ENCODE results near the gene ERAP2. TPM values are rescaled to one million over a fixed set of nuclear protein-coding genes. Genes with fewer than 3 reads are reported as not detected.

ERAP2 gene
- total RNA-seq, 8 experiments from 2014 or later: 0.22 to 24.5 (median 1.9) TPM

GRCh38 chr5:96940586-96940985 lies 64.3 kb downstream of the ERAP2 start:
- peaks cover 0 to 9% of the 10 kb centered on the region in 2 donors for H3K4me1 ChIP-seq (replicated peaks in 1 of 2)
- in situ Hi-C loops (cut with MboI; ENCODE audit: low pct_unique_long_range_greater_than_20kb in 2 of 9, low sequenced_read_pairs in 9 of 9, unreplicated experiment in 9 of 9): no loop called here
- H3K27ac ChIP-seq: no peak overlapping the region
- no peak overlapping the region for H3K4me3 ChIP-seq
- ATAC-seq (replicated peaks in 6 of 8): no peak
- WGBS, 10 experiments: 69 to 100% (median 83%) methylated on average over 1 to 3 of the region's 3 CpGs; no CpG with 5 or more reads in 4 of the 10 experiments

- H3K4me3 ChIP-seq: no peak overlapping the region
- WGBS, 10 experiments: 71 to 100% (median 87%) methylated on average over 1 to 4 of the region's 4 CpGs; no CpG with 5 or more reads in 3 of the 10 experiments
- in situ Hi-C loops (cut with MboI; ENCODE audit: low pct_unique_long_range_greater_than_20kb in 2 of 9, low sequenced_read_pairs in 9 of 9, unreplicated experiment in 9 of 9): no loop called here
- no peak for ATAC-seq (replicated peaks in 6 of 8)
- H3K27ac ChIP-seq: no peak overlapping the region
- H3K4me1 ChIP-seq (replicated peaks in 1 of 2): peaks cover 0 to 9% of the 10 kb centered on the region in 2 donors
Measured at GRCh38 chr5:96941140-96941539, 64.8 kb downstream of the ERAP2 start.

GRCh38 chr5:96942078-96942477 lies 65.8 kb downstream of the ERAP2 start:
- ATAC-seq (replicated peaks in 6 of 8): no peak
- WGBS, 10 experiments: 84 to 100% (median 93%) methylated on average over 2 to 9 of the region's 9 CpGs; no CpG with 5 or more reads in 1 of the 10 experiments
- Histone ChIP-seq H3K27ac (no peak overlapping the region), H3K4me3 (no peak overlapping the region), H3K4me1 (replicated peaks in 1 of 2) (peaks cover 0 to 7% of the 10 kb centered on the region in 2 donors)
- in situ Hi-C loops (cut with MboI; ENCODE audit: low pct_unique_long_range_greater_than_20kb in 2 of 9, low sequenced_read_pairs in 9 of 9, unreplicated experiment in 9 of 9): no loop called here

GRCh38 chr5:96942911-96943310 lies 66.6 kb downstream of the ERAP2 start:
- in situ Hi-C loops (cut with MboI; ENCODE audit: low pct_unique_long_range_greater_than_20kb in 2 of 9, low sequenced_read_pairs in 9 of 9, unreplicated experiment in 9 of 9): no loop called here
- no peak for ATAC-seq (replicated peaks in 6 of 8)
- WGBS, 10 experiments: 100% methylated on average over 1 of the region's 1 CpG; no CpG with 5 or more reads in 4 of the 10 experiments
- Histone ChIP-seq H3K4me1 (replicated peaks in 1 of 2) (peaks cover 0 to under 1% of the 10 kb centered on the region in 2 donors), H3K27ac (no peak overlapping the region), H3K4me3 (no peak overlapping the region)

GRCh38 chr5:96943799-96944198 lies 67.5 kb downstream of the ERAP2 start:
- in situ Hi-C loops (cut with MboI; ENCODE audit: low pct_unique_long_range_greater_than_20kb in 2 of 9, low sequenced_read_pairs in 9 of 9, unreplicated experiment in 9 of 9): no loop called here
- Histone ChIP-seq H3K4me1 (replicated peaks in 1 of 2) (no peaks in the 10 kb centered on the region), H3K27ac (no peak overlapping the region), H3K4me3 (no peak overlapping the region)
- WGBS, 10 experiments: 80 to 100% (median 92%) methylated on average over 1 of the region's 1 CpG; no CpG with 5 or more reads in 6 of the 10 experiments
- no peak for ATAC-seq (replicated peaks in 6 of 8)

GRCh38 chr5:96945144-96945897 lies 69.0 kb downstream of the ERAP2 start:
- no peaks in the 10 kb centered on the region for H3K4me1 ChIP-seq (replicated peaks in 1 of 2)
- ATAC-seq (replicated peaks in 6 of 8): no peak
- in situ Hi-C loops (cut with MboI; ENCODE audit: low pct_unique_long_range_greater_than_20kb in 2 of 9, low sequenced_read_pairs in 9 of 9, unreplicated experiment in 9 of 9): no loop called here
- 0 to 100% (median 89%) methylated on average over 1 to 5 of the region's 5 CpGs; no CpG with 5 or more reads in 1 of the 10 experiments for WGBS, 10 experiments
- H3K4me3 ChIP-seq: no peak overlapping the region
- H3K27ac ChIP-seq: no peak overlapping the region

- WGBS, 10 experiments: 20 to 100% (median 88%) methylated on average over 2 to 3 of the region's 3 CpGs
- Histone ChIP-seq H3K4me3 (no peak overlapping the region), H3K27ac (no peak overlapping the region), H3K4me1 (replicated peaks in 1 of 2) (no peaks in the 10 kb centered on the region)
- in situ Hi-C loops (cut with MboI; ENCODE audit: low pct_unique_long_range_greater_than_20kb in 2 of 9, low sequenced_read_pairs in 9 of 9, unreplicated experiment in 9 of 9): no loop called here
- no peak for ATAC-seq (replicated peaks in 6 of 8)
Measured at GRCh38 chr5:96946381-96946780, 70.1 kb downstream of the ERAP2 start.

- WGBS, 10 experiments: 71 to 100% (median 94%) methylated on average over 1 to 3 of the region's 3 CpGs; no CpG with 5 or more reads in 2 of the 10 experiments
- ATAC-seq (replicated peaks in 6 of 8): no peak
- H3K4me1 ChIP-seq (replicated peaks in 1 of 2): no peaks in the 10 kb centered on the region
- H3K27ac ChIP-seq: no peak overlapping the region
- no peak overlapping the region for H3K4me3 ChIP-seq
- in situ Hi-C loops (cut with MboI; ENCODE audit: low pct_unique_long_range_greater_than_20kb in 2 of 9, low sequenced_read_pairs in 9 of 9, unreplicated experiment in 9 of 9): no loop called here
Measured at GRCh38 chr5:96952118-96952750, 75.9 kb downstream of the ERAP2 start.

GRCh38 chr5:96952974-96953730 lies 76.9 kb downstream of the ERAP2 start:
- in situ Hi-C loops (cut with MboI; ENCODE audit: low pct_unique_long_range_greater_than_20kb in 2 of 9, low sequenced_read_pairs in 9 of 9, unreplicated experiment in 9 of 9): no loop called here
- ATAC-seq (replicated peaks in 6 of 8): no peak
- H3K27ac ChIP-seq: no peak overlapping the region

GRCh38 chr5:96957254-96958049 lies 81.2 kb downstream of the ERAP2 start:
- no peak for ATAC-seq (replicated peaks in 6 of 8)
- H3K4me1 ChIP-seq (replicated peaks in 1 of 2): no peaks in the 10 kb centered on the region
- in situ Hi-C loops (cut with MboI; ENCODE audit: low pct_unique_long_range_greater_than_20kb in 2 of 9, low sequenced_read_pairs in 9 of 9, unreplicated experiment in 9 of 9): no loop called here
- H3K4me3 ChIP-seq: no peak overlapping the region
- H3K27ac ChIP-seq: no peak overlapping the region
- 88 to 100% (median 100%) methylated on average over 1 to 4 of the region's 4 CpGs for WGBS, 10 experiments

More at GRCh38 chr5:96952974-96953730, 76.9 kb downstream of the ERAP2 start:
- no peak overlapping the region for H3K4me3 ChIP-seq
- WGBS, 10 experiments: 76 to 96% (median 83%) methylated on average over 3 to 7 of the region's 7 CpGs
- H3K4me1 ChIP-seq (replicated peaks in 1 of 2): no peaks in the 10 kb centered on the region

GRCh38 chr5:96958977-96959376 lies 82.7 kb downstream of the ERAP2 start:
- in situ Hi-C loops (cut with MboI; ENCODE audit: low pct_unique_long_range_greater_than_20kb in 2 of 9, low sequenced_read_pairs in 9 of 9, unreplicated experiment in 9 of 9): no loop called here
- Histone ChIP-seq H3K4me1 (replicated peaks in 1 of 2) (no peaks in the 10 kb centered on the region), H3K27ac (no peak overlapping the region), H3K4me3 (no peak overlapping the region)
- no peak for ATAC-seq (replicated peaks in 6 of 8)
- WGBS, 10 experiments: 90 to 100% (median 100%) methylated on average over 1 to 5 of the region's 5 CpGs

GRCh38 chr5:96961053-96961452 lies 84.8 kb downstream of the ERAP2 start:
- H3K27ac ChIP-seq: no peak overlapping the region
- 80 to 100% (median 100%) methylated on average over 1 of the region's 1 CpG for WGBS, 10 experiments
- ATAC-seq (replicated peaks in 6 of 8): no peak
- in situ Hi-C loops (cut with MboI; ENCODE audit: low pct_unique_long_range_greater_than_20kb in 2 of 9, low sequenced_read_pairs in 9 of 9, unreplicated experiment in 9 of 9): no loop called here
- no peaks in the 10 kb centered on the region for H3K4me1 ChIP-seq (replicated peaks in 1 of 2)
- no peak overlapping the region for H3K4me3 ChIP-seq

Data from motor neuron (in vitro differentiated cells).